HG03342 (cell line): ENCODE measurements around the gene EPB41L2.

Experiments
- ATAC-seq: cut with Tn5 transposase; IDR thresholded peaks from one replicate; pipeline ENCODE4 v1.9.1; 2021; ENCODE audit warnings: mild to moderate bottlenecking, moderate library complexity; ENCODE audit not compliant: unreplicated experiment

Gene EPB41L2

GRCh38 chr6:130847001-130847910 is 215.8 kb downstream of the EPB41L2 start:
- no peak for ATAC-seq

GRCh38 chr6:130846501-130846900 is 216.5 kb downstream of the EPB41L2 start:
- ATAC-seq = no peak

- peak; percentile 70 for ATAC-seq
These were observed 219.3 kb downstream of the EPB41L2 start for GRCh38 chr6:130843575-130844320.

GRCh38 chr6:130841128-130841728 is 221.8 kb downstream of the EPB41L2 start:
- no peak for ATAC-seq

GRCh38 chr6:130840050-130840449 is 223.0 kb downstream of the EPB41L2 start:
- ATAC-seq = no peak

GRCh38 chr6:130839379-130839778 is 223.7 kb downstream of the EPB41L2 start:
- no peak for ATAC-seq

- no peak for ATAC-seq
These were observed 224.1 kb downstream of the EPB41L2 start for GRCh38 chr6:130838951-130839350.

- ATAC-seq = no peak
These were observed 224.7 kb downstream of the EPB41L2 start for GRCh38 chr6:130838250-130838860.

GRCh38 chr6:130837067-130837466 is 226.0 kb downstream of the EPB41L2 start:
- no peak for ATAC-seq

- no peak for ATAC-seq
These were observed 226.9 kb downstream of the EPB41L2 start for GRCh38 chr6:130836055-130836640.

- ATAC-seq = no peak
These were observed 228.4 kb downstream of the EPB41L2 start for GRCh38 chr6:130834482-130835251.

- no peak for ATAC-seq
These were observed 229.5 kb downstream of the EPB41L2 start for GRCh38 chr6:130833569-130833968.

- no peak for ATAC-seq
These were observed 231.4 kb downstream of the EPB41L2 start for GRCh38 chr6:130831607-130832006.

- ATAC-seq = no peak
These were observed 233.6 kb downstream of the EPB41L2 start for GRCh38 chr6:130829333-130829910.

GRCh38 chr6:130827247-130828149 is 235.5 kb downstream of the EPB41L2 start, which contains the start of gene SMLR1:
Gene SMLR1 (plus strand): TSS chr6:130827406. CDS start chr6:130827414, 8 bp downstream.
- no peak for ATAC-seq

- no peak for ATAC-seq
These were observed 236.4 kb downstream of the EPB41L2 start for GRCh38 chr6:130826442-130827246.

GRCh38 chr6:130825772-130826441 is 237.1 kb downstream of the EPB41L2 start:
- ATAC-seq = no peak
